Astrocyte (in vitro differentiated cells and primary cell): ENCODE data around the gene C1QTNF5. TPM values are rescaled to one million over a fixed set of nuclear protein-coding genes. Genes with fewer than 3 reads are reported as not detected.

ENCODE experiments used
- DNase-seq: peaks from one replicate; pipeline ENCODE4 v3.0.0-alpha.2; 2010; ENCODE audit warnings: low read depth
- FAIRE-seq: peaks from 2 replicates; lab custom pipeline; 2011; peaks lifted over from hg19 to GRCh38; lab: Jason Lieb, UNC
- H2AFZ ChIP-seq: 2 replicates; pipeline ENCODE4 v1.6.0; 2012; ENCODE audit warnings: low read depth, low read length, inconsistent platforms
- H3K27ac ChIP-seq: 2 replicates; pipeline ENCODE4 v1.5.1; 2011; ENCODE audit warnings: low read depth, low read length, inconsistent platforms
- H3K27me3 ChIP-seq: 2 replicates; pipeline ENCODE4 v1.6.0; 2011; ENCODE audit warnings: low read length, inconsistent platforms; ENCODE audit not compliant: insufficient read depth
- H3K36me3 ChIP-seq: 2 replicates; pipeline ENCODE4 v1.5.1; 2011; ENCODE audit warnings: low read length, inconsistent platforms; ENCODE audit not compliant: insufficient read depth
- H3K4me1 ChIP-seq: 2 replicates; pipeline ENCODE4 v1.5.1; 2011; ENCODE audit warnings: low read length, inconsistent platforms; ENCODE audit not compliant: insufficient read depth
- H3K4me2 ChIP-seq: 2 replicates; pipeline ENCODE4 v1.6.0; 2012; ENCODE audit warnings: low read length, inconsistent platforms
- H3K4me3 ChIP-seq: 2 replicates; pipeline ENCODE4 v1.5.1; 2011; ENCODE audit warnings: low read depth, mild to moderate bottlenecking, low read length, inconsistent platforms; ENCODE audit not compliant: insufficient read depth
- H3K79me2 ChIP-seq: 2 replicates; pipeline ENCODE4 v1.6.0; 2012; ENCODE audit warnings: mild to moderate bottlenecking, low read length, inconsistent platforms; ENCODE audit not compliant: insufficient read depth
- H3K9ac ChIP-seq: 2 replicates; pipeline ENCODE4 v1.6.0; 2012; ENCODE audit warnings: mild to moderate bottlenecking, low read length, inconsistent platforms
- H3K9me3 ChIP-seq: 2 replicates; pipeline ENCODE4 v1.5.1; 2012; ENCODE audit warnings: low read depth, mild to moderate bottlenecking, low read length, inconsistent platforms; ENCODE audit not compliant: insufficient read depth
- H4K20me1 ChIP-seq: 2 replicates; pipeline ENCODE4 v1.6.0; 2012; ENCODE audit warnings: low read length, inconsistent platforms; ENCODE audit not compliant: insufficient read depth
- H3K27ac Mint-ChIP-seq: one replicate; pipeline ENCODE4 v1.8.0; 2021; ENCODE audit warnings: mild to moderate bottlenecking, mixed read lengths; ENCODE audit not compliant: unreplicated experiment
- H3K27me3 Mint-ChIP-seq: one replicate; pipeline ENCODE4 v1.8.0; 2021; ENCODE audit warnings: low read depth, mixed read lengths; ENCODE audit not compliant: unreplicated experiment
- H3K36me3 Mint-ChIP-seq: one replicate; pipeline ENCODE4 v1.8.0; 2021; ENCODE audit warnings: low read depth, mixed read lengths; ENCODE audit not compliant: unreplicated experiment
- H3K4me1 Mint-ChIP-seq: one replicate; pipeline ENCODE4 v1.8.0; 2021; ENCODE audit warnings: low read depth, mixed read lengths; ENCODE audit not compliant: unreplicated experiment
- H3K4me3 Mint-ChIP-seq: one replicate; pipeline ENCODE4 v1.8.0; 2021; ENCODE audit warnings: mild to moderate bottlenecking, moderate library complexity, mixed read lengths; ENCODE audit not compliant: unreplicated experiment
- H3K9me3 Mint-ChIP-seq: one replicate; pipeline ENCODE4 v1.8.0; 2021; ENCODE audit warnings: mild to moderate bottlenecking, mixed read lengths; ENCODE audit not compliant: unreplicated experiment
- EZH2 ChIP-seq: IDR thresholded peaks from 2 replicates; pipeline ENCODE4 v1.6.1; 2012; ENCODE audit warnings: mild to moderate bottlenecking, low read length, inconsistent platforms; ENCODE audit not compliant: insufficient read depth
- total RNA-seq: library from RNA; stranded (reverse); gene quantifications from 2 replicates; pipeline ENCODE4 v1.2.1, GENCODE V29; 2021
- TF ChIP-seq, protein P1 (sequence below): IDR thresholded peaks from 2 replicates; pipeline ENCODE4 v1.5.1; 2011; ENCODE audit warnings: low read depth, mild to moderate bottlenecking, inconsistent platforms, low read length, moderate library complexity; ENCODE audit not compliant: insufficient read depth

The C1QTNF5 gene
- total RNA-seq, 1 donor from 2014 or later, result 6.3 TPM

DNA sequence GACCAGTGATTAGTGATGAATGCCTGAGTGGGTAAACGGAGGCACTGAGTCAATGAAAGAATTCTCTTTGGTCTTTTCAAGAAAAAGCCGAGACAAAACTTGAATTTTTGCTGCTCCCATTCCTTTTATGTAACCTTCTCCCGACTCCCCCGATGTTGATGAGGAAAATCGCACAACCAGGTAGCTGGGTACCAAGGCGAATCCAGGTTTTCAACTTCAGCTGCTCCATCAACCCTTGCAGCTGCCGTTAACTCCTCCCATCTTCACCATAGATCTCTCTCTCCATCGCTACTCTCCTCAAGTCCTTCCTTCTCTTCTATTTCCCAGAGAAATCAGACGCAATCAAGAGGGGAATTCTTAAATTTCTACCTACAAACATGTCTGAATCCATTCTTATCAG is 41.4 kb upstream of the C1QTNF5 start:
- peak overlapping the region; percentile 79 for H2AFZ ChIP-seq
- H3K36me3 ChIP-seq, result no peaks in the 10 kb centered on the region
- no peaks in the 10 kb centered on the region for H3K79me2 ChIP-seq
- peak overlapping the region; percentile 91 for H3K4me2 ChIP-seq
- H3K36me3 Mint-ChIP-seq, result no peaks in the 10 kb centered on the region
- peak overlapping the region; percentile 60 for H3K4me3 ChIP-seq
- no peak overlapping the region for H3K27ac Mint-ChIP-seq
- peak overlapping the region; percentile 69 for H3K9ac ChIP-seq
- peaks cover 5% of the 10 kb centered on the region for H3K27me3 Mint-ChIP-seq
- peaks cover 4% of the 10 kb centered on the region for H3K4me1 Mint-ChIP-seq
- DNase-seq, result no peak
- H3K9me3 Mint-ChIP-seq, result peaks cover 2% of the 10 kb centered on the region
- H3K4me1 ChIP-seq, result peaks cover 12% of the 10 kb centered on the region
- no peak for FAIRE-seq
- TF ChIP-seq EZH2, result no peak
- TF ChIP-seq, protein P1, sequence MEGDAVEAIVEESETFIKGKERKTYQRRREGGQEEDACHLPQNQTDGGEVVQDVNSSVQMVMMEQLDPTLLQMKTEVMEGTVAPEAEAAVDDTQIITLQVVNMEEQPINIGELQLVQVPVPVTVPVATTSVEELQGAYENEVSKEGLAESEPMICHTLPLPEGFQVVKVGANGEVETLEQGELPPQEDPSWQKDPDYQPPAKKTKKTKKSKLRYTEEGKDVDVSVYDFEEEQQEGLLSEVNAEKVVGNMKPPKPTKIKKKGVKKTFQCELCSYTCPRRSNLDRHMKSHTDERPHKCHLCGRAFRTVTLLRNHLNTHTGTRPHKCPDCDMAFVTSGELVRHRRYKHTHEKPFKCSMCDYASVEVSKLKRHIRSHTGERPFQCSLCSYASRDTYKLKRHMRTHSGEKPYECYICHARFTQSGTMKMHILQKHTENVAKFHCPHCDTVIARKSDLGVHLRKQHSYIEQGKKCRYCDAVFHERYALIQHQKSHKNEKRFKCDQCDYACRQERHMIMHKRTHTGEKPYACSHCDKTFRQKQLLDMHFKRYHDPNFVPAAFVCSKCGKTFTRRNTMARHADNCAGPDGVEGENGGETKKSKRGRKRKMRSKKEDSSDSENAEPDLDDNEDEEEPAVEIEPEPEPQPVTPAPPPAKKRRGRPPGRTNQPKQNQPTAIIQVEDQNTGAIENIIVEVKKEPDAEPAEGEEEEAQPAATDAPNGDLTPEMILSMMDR, result no peak
- H3K4me3 Mint-ChIP-seq, result no peak overlapping the region
- H4K20me1 ChIP-seq, result no peaks in the 10 kb centered on the region
- H3K27me3 ChIP-seq, result peaks cover 9% of the 10 kb centered on the region
- H3K27ac ChIP-seq, result peak overlapping the region; percentile 43
- H3K9me3 ChIP-seq, result no peaks in the 10 kb centered on the region

- H3K9ac ChIP-seq, result peak within 1 kb of the TSS; percentile 78
- H3K4me1 ChIP-seq, result peaks cover 15% of the 10 kb centered on the region
- TF ChIP-seq EZH2, result no peak
- TF ChIP-seq, protein P1, result peak; percentile 74
- peak within 1 kb of the TSS; percentile 87 for H2AFZ ChIP-seq
- Mint-ChIP-seq H3K36me3 (no peaks in the 10 kb centered on the region), H3K27me3 (peaks cover 5% of the 10 kb centered on the region), H3K27ac (no peak within 1 kb of the TSS), H3K9me3 (peaks cover 2% of the 10 kb centered on the region), H3K4me1 (peaks cover 8% of the 10 kb centered on the region), H3K4me3 (no peak within 1 kb of the TSS)
- H3K4me3 ChIP-seq, result peak within 1 kb of the TSS; percentile 60
- no peaks in the 10 kb centered on the region for H3K9me3 ChIP-seq
- H3K4me2 ChIP-seq, result peak within 1 kb of the TSS; percentile 91
- H4K20me1 ChIP-seq, result no peaks in the 10 kb centered on the region
- no peaks in the 10 kb centered on the region for H3K79me2 ChIP-seq
- FAIRE-seq (no peak), DNase-seq (peak; percentile 89)
- H3K36me3 ChIP-seq, result no peaks in the 10 kb centered on the region
- H3K27me3 ChIP-seq, result peaks cover 9% of the 10 kb centered on the region
- peak within 1 kb of the TSS; percentile 43 for H3K27ac ChIP-seq
Measured at GRCh38 chr11:119381181-119381988, 40.7 kb upstream of the C1QTNF5 start, which contains the start of gene USP2. TSS of gene USP2 (minus strand) at chr11:119381690. CDS start at chr11:119373480, 8,210 bp downstream.

DNA sequence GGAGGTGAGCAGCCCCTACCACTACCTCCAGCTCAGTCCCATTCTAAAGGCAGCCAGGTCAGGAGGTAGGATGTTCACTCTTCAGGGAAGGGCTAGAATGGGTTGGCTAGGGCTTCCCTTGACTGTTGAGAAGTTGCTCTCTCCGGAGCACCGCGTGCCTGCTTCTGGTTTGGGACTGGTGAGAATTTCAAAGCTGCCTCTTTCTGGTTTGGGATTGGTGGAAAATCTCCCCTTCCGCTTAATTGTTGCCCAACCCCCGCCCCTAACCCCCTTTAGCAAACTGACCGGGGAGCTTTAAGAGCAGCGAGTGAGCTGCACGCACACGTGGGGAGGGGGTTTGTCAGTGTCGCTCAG is 40.1 kb upstream of the C1QTNF5 start:
- Histone ChIP-seq H3K4me3 (peak overlapping the region; percentile 55), H3K27ac (no peak overlapping the region), H3K79me2 (no peaks in the 10 kb centered on the region), H3K9me3 (no peaks in the 10 kb centered on the region), H3K27me3 (peaks cover 9% of the 10 kb centered on the region), H4K20me1 (no peaks in the 10 kb centered on the region), H3K36me3 (no peaks in the 10 kb centered on the region), H3K4me1 (peaks cover 21% of the 10 kb centered on the region), H2AFZ (peak overlapping the region; percentile 87), H3K4me2 (peak overlapping the region; percentile 91), H3K9ac (peak overlapping the region; percentile 78)
- peaks cover 9% of the 10 kb centered on the region for H3K4me1 Mint-ChIP-seq
- no peak for TF ChIP-seq EZH2
- TF ChIP-seq, protein P1, result no peak
- peaks cover 5% of the 10 kb centered on the region for H3K27me3 Mint-ChIP-seq
- no peaks in the 10 kb centered on the region for H3K36me3 Mint-ChIP-seq
- no peak for FAIRE-seq
- H3K9me3 Mint-ChIP-seq, result peaks cover 2% of the 10 kb centered on the region
- no peak for DNase-seq
- H3K4me3 Mint-ChIP-seq, result no peak overlapping the region
- no peak overlapping the region for H3K27ac Mint-ChIP-seq
